Stimulated activated CD4-positive, alpha-beta T cell treated with anti-CD3 and anti-CD28 coated beads, TNF-alpha, amount 100 ng/mL, for 1 hour (primary cell): ENCODE data around the gene ALPI.

ENCODE experiments used
- DNase-seq, 3 donors: peaks; one replicate each; pipeline ENCODE4 v3.0.0-alpha.2; 2020; ENCODE audit warnings: low read depth in 3 of 3, low spot score in 1 of 3

ALPI gene

DNA sequence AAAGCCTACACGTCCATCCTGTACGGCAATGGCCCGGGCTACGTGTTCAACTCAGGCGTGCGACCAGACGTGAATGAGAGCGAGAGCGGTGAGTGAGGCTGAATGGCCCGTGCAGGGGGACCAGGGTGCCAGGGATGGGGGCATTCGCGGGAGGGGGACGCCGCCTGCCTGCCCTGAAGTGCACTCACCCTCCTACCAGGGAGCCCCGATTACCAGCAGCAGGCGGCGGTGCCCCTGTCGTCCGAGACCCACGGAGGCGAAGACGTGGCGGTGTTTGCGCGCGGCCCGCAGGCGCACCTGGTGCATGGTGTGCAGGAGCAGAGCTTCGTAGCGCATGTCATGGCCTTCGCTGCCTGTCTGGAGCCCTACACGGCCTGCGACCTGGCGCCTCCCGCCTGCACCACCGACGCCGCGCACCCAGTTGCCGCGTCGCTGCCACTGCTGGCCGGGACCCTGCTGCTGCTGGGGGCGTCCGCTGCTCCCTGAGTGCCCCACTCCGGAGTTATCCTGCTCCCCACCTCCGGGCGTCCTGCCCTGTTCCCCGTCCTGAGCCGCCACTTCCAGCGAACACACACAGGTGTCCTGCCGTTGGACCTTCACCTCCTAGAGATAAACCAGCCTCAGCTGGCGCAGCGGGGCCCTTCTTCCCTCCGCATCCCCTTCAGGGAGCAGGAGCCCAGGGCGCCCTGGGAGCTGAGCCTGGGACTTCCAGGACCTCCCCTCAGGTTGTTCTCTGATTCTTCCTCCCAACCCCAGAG lies 2.9 kb downstream of the ALPI start:
- DNase-seq = no peak

DNA sequence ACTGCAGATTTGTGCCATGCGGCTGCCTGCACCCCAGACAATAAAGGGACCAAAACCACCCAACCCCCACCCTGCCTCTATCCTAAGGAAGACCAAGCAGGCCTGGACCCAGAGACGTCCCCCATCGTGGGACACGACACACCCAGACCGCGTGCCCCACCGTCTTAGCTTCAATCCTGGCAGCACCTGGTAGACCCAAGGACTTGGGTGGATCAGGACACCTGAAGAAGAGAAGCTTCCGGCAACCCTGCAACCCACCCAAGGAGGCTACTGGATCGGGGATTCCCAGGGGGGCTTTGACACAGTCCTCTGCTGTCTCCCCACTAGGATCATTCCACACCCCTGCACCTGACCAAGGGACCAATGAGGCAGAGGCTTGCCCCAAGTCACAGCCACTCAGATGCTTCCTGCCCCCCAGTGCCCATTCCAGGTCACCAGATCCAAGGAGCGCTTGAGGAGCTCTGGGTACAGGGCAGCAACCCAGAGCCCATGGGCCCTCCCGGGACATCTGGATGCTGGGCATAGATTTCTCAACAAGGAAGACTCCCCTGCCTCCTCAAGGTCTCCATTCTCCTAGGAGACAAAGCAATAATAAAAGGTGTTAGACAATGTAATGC lies 3.6 kb downstream of the ALPI start:
- no peak for DNase-seq

DNA sequence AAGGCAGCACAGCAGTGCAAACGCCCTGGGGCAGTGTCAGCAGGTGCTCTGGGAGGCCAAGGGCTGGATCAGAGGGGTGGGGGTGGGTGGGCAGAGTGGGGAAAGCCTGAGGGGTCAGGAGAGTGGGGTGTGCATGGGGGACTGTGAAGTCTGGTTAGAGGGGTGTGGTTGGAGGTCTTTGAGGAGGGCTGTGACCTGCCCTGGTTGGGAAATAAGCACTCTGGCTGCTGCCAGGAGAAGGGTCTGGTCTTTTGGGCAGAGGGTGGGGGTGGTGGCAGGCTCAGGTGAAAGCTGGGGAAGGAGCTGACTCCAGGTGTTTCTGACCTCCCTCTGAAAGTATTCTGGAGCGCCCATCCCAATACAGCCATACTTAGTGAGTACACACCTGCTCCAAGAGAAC lies 4.2 kb downstream of the ALPI start:
- DNase-seq = no peak

DNA sequence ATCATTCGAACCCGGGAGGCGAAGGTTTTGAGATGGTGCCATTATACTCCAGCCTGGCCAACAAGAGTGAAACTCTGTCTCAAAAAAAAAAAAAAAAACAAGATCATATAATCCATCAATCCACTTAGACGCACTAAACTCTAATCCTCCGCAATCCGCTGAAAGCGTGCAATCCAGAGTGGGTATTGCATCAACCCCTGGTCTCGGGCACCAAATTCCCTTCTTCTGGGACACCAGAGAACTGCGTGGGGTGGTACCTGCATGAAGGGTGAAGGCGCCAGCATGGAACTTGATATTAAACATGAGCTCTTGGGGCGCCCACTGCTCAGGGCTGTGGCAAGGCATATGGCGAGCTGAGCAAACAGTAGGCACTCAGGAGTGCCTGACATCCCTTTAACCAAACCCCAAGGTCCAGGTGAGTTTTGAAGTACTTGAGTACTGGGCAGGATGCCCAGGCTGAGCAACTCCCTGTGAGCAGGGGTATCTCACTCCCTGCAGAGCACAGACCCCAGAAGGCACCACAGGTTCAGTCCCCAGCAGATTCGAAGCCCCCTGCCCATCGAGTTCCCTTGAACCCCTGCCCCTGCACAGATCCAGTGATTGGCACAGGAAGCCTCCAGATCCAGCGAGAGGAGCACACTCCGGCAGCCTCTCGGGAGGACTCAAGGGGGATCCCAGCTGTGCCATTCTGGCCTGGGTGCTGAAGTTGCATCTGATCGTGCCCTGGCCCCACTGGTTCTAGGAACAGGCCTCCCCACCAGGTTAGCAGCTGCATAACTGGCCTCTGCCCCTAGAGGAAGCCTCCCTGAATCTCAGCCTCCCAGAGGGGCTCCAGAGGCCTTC lies 8.0 kb downstream of the ALPI start:
- no peak for DNase-seq

DNA sequence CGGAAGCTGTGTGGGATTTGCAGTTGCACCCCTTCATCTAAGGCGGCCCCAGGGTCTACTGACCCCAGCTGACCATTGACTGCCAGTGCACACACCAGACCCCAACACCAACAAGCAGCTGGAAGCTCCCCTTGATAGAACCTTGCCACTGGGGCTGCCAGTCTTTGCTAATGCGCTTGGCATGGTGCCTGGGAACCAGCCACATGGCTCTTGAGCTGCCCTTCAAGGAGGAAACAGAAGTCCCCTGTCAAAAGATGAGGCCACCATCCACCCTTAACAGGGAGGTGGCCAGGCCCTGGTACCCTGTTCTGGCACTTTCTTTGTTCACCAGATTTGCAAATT lies 8.6 kb downstream of the ALPI start:
- no peak for DNase-seq

DNA sequence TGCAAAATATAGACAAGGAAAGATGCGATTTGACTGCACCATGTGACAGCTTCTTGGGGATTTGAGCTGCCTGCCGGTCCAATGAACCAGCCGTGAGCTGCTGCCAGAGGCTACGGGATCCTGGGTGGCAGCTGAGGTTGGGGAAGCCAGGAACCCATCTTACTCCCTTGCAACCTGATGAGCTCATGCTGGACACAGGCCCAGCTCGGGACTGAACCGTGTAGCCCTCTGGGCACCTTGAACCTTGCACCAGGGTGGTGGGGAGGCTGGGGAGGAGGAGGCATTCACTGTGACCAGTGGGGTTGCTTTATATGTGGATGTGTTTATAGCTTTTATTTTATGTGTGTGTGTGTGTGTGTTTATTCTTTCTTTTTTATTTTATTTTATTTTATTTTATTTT lies 9.1 kb downstream of the ALPI start:
- DNase-seq = no peak

DNA sequence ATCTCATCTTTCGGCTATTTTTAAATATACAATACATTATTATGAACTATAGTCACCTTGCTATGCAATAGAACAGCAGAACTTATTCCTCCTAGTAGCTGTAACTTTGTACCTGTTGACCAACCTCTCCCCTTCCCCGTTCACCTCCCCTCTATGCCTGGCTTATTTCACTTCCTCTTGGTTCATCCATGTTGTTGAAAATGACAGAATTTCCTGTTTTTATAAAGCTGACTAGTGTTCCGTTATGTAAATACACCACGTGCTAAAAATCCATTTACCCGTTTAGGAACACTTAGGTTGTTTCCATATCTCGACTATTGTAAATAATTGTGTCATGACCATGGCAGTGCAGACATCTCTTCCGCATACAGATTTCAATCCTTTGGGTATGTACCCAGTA lies 10.3 kb downstream of the ALPI start:
- no peak for DNase-seq

DNA sequence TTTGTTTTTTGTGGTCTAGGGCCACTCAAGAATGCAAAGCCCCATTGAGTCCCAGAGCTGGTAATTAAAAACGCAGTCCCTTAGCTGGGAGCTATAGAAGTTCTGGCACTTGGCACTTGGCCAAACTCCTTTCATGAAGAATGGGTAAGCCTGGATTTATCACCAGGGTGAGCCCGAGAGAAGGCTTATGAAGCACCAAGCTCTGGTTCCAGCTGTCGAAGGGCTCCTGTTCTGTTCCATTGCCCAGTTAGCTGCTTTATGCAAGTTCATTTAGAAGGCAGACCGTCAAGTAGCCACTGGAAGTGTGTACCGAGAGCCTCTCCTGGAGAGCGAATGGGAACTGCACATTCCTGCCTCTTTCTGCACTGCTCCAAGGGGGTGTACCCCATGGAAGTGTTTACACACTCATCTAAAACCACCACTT lies 17.5 kb downstream of the ALPI start:
- DNase-seq = no peak

DNA sequence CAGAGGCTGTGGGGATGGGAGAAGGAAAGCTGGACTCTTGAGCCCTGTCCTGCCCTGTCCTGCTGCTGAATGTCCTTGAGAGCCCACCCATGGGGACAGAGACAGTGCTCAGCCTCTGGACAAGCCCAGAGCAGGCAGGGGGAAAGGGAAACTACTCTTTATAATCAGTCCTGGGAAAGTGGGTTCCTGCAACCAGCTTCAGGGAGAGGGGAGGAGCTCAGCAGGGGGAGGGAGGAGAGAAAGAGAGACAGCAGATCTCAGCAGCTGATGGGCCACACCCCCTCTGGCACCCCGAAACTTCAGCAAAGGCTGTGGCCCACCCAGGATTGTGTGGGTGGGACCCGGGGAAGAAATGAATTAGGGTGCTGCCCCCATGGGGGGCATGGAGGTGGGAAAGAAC lies 20.1 kb downstream of the ALPI start:
- DNase-seq = no peak

DNA sequence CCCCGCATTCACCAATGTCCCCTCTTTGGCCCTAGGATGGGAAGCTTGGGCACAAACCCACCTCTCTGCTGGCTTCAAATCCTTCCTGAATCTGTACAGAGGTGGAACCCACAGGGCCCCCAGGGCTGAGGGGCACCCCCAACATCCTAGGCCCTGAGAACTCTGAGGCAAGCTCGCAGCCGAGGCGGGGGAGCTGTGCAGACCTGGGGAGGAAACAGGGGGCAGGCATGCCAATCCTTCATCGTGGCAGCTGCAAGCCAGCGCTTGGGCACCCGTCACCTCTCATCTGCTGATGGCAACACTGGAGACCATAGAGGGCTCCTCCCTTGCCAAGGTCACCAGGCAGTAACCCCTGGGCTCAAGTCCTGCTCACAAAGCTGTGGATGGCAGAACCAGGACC lies 20.8 kb downstream of the ALPI start:
- DNase-seq = no peak

DNA sequence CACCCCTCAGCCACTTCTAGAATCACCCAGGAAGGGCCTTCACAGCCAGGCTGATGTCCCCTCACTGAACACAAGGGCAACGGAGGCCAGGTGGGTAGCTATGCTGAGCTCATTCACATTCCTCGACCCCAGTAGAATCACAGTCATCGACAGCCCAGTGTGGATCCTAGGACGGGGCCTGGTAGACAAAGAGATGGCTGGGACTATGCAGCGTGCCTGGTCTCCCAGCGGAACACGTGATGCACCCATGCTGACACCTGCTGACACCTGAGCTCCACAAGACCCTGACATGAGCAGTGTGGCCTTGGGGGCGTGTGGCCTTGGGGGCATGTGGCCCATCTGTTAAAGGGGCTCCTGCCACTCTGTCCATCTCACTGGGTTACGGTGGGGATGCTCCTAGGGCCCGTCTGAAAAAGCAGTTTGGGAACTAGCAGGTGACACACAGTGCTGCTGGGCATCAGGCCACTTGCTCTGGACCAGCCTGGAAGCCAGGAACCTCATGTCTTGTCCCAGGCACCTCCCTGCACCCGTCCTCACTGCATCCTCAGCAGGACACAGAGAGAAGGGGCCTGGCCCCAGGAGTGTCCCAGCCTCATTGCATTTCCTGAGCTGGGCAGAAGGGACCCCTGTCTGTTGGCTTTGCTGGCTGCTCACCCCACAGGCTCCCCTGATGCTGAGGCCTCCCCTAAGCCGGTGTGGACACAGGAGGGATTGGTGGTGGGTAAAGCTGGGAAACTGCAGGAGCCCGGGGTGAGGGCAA lies 22.0 kb downstream of the ALPI start:
- DNase-seq = no peak

DNA sequence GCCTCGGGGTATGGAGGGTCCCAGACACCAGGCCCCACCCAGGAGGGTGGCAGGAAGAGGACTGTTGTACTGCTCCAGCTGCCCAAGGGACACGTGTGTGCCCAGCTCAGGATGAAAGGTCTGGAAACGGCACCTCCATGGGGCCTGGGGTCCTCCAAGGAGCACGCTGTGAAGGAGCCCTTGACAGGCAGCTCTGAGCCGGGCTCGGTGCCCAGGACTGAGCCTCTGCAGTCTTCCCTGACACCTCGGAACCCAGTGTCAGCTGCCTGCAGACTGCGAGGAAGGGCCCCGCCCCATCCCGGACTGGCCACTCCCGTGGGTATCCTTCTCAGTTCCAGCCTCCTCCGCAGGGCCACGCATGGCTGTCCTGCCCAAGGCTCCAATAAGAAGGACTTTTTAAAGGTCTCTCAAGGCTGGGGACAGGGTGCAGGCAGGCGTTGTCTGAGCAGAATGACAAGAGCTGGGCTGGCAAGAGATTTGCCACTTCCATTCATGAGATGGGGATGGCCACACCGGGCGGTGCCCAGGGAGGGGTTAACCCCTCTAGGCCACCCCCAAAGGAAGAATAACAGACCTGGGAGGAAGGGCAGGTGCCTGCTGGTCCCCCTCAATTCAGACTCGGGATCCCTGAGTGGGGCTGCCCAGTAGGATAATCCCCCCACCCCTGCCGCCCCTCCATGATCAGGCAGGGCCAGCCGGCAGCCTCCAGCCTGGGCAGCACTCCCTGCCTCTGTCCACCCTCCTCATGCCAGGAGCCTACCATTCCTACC lies 22.8 kb downstream of the ALPI start:
- no peak for DNase-seq

DNA sequence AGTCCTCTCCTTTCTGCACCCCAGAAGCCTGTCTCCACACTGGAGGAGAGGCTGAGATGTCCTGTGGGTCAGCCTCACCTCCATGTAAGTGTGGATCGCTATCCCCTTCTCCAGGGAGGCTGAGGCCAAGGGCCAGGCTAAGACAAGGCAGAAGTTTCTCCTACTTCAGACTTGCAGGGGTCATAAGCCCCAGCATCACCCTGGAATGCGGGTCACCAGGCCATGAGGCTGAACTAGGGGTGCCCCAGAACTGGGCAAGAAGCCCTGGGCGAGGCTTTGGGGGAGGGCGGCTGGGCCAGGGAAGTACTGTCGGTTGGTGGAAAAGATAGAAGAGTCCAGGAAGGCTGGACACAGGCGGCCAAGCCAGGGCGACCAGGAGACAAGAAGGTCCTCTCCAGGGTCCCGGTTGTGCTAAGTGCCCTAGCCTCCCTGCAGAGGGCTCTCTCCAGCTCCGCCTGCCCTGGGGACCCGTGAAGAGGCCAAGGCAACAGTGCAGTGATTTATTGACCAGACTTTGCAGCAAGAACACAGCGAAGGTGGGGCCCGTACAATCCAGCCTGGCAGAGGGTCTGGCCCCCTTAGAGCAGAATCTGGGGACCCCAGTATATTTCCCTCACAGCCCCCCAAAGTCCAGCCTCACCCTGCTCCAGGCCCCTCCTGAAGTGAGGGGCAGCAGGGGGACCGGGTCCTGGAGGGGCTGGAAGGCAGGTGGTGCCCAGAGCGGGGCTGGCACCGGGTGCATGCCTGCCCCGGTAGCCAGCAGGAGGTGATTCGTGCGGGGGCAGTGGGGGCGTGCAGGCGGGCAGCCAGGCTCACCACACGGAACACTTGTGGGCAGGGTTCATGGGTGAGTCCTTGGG lies 23.6 kb downstream of the ALPI start:
- no peak for DNase-seq

DNA sequence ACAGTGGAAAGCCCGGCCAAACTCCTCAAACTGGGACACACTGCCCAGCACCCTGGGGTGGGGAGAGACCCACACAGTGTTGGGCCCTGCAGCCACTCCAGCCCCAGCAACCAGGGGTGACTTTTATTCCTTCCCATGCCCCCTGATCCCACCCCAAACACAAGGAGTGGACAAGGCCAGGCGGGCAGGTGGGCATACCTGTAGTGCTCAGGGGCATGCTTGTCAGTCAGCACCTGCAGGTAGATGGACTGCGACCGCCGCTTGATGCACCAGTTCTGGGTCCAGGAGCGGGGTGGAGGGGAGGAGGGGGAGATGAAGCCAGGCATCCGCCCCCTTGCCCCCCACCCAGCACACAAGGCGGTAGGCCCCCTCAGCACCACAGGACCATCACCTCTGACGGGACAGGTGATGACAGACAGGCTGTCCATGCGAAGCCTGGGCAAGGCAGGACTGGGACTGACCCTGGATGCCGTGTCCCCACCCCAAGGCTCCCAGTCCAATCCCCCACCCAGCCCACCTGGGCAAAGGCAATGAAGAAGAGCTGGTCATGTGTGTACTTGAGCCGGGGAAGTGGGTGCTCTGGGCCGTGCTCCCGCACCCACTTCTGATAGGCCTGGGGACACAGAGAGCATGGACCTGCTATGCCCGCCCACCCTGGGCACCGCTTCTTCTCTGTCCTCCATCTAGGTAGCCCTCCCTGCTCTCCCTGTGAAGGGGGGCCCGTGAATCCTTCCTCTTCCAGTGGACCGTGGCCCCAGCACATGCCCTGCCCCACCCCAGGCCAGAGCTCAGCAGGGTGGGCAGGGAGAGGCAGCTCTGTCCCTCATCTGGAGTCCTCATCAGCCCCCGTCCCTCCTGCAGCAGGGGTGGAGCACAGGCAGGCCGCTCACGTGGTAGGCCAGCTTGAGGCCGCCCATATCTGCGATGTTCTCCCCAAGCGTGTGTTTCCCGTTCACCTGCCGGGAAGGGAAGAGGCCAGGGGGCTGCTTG lies 24.5 kb downstream of the ALPI start:
- no peak for DNase-seq

DNA sequence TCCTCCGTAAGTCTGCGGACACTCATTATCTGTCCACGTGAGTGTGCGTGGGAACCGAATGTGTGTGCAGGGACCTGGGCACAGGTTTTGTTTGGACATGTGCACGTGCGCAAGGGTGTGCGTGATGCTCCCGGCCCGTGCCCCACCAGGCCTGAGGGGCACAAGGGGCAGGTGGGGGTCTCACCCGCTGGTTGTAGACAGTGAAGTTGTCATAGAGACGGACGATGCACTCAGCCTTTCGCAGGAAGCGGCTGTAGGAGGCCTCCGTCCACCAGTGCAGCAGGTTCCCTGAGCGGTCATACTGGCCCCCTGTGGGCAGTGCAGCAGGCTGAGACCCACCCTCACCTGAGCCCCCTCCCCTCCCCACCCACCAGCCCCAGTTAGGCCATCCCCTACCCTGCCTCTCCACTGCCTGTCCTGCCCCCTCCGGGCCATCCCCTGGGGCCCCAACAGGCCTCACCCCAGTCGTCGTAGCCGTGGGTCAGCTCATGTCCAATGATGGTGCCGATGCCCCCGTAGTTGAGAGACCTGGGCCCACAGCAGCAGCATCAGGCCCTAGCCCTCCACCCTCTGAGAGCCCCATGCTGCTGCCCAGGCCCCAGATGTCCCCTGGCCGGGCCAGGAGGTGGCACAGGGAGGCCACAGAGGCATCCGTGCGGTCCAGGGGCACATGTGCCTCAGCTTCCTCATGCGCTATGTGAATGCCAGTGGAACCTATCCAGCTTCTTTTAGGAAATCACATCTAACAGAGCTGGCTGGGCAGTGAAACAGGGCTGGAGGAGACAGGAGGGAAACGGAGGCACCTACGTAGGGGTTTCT lies 25.6 kb downstream of the ALPI start:
- DNase-seq = no peak

DNA sequence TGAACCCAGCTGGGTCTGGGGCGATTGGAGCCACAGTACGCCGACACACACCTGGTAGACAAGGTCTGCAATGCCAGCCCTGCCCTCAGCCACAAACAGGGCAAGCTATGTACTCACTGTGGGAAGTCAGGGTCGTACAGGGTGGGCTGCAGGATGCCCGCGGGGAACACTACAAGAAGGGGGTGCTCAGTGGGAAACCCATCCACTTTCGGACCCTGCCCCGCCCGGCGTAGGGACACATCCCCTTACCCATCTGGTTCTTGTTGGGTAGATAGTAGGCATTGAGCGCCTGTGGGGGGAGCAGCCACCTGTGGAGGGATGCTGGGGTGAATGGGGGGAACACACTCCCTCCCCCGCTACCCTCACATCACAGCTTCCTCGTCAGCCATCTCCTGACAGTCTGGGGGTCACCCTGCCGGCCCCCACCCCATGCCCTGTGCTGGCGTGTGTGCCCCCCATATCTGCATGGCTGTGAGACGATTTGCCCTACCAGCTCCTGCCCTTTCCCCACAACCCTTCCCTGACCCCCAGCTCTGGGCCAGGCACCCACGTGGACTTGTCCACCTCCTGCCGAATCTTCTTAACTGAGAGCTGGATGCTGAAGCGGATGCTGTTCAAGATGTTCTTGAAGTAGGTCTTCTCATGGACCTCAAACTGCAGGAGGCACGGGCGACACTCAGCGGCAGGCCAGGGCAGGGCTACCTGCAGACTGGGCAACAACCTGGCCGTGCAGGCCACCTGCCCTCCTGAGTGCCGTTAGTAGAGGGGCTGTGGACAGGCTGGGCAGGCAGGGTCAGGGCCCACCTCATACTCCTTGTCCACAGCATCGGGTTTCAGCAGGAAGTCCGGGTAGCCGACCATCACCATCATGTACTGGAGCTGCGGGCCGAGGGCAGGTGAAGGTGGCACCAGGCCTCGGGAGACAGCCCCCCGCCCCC lies 26.6 kb downstream of the ALPI start:
- DNase-seq = no peak
